SH-SY5Y (cell line): ENCODE measurements around the gene SLC34A1.

Source experiments
- GATA2 ChIP-seq: IDR thresholded peaks from 2 replicates; pipeline ENCODE4 v1.6.1; 2011; ENCODE audit warnings: mild to moderate bottlenecking, low read depth, low read length
- GATA3 ChIP-seq: IDR thresholded peaks from 2 replicates; pipeline ENCODE4 v1.6.1; 2011; ENCODE audit warnings: low read depth, mild to moderate bottlenecking, low read length, moderate library complexity

DNA sequence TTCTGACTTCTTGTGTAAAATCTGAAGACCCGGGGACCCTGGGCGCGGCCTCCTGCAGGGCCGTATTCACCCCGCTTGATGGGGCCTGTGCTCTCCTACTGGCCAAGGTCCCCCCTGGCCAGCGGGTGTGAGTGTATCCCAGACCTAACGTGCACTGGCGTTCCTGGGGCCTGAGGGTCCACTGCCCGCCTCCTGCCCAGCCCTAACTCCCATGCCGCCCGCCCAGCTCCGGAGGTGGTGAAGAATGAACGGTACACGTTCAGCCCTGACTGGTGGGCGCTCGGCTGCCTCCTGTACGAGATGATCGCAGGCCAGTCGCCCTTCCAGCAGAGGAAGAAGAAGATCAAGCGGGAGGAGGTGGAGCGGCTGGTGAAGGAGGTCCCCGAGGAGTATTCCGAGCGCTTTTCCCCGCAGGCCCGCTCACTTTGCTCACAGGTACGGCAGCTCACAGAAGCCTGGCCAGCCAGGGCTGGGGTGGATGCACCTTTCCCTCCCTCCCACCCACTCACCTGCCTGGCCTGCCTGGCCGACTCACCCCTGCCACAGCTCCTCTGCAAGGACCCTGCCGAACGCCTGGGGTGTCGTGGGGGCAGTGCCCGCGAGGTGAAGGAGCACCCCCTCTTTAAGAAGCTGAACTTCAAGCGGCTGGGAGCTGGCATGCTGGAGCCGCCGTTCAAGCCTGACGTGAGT lies 51.8 kb downstream of the SLC34A1 start:
- TF ChIP-seq GATA2, result no peak
- no peak for TF ChIP-seq GATA3
